PC-9 (cell line): ENCODE measurements around the gene C10orf143. TPM values are rescaled to one million over a fixed set of nuclear protein-coding genes. Genes with fewer than 3 reads are reported as not detected.

ENCODE experiments used
- BruUV-seq: library from RNA; stranded (reverse); fragments of 400-500 nt; replicated peaks from 2 replicates; lab custom pipeline; 2021; lab: Mats Ljungman, UMichigan
- CTCF ChIA-PET: fragments of 300-600 bp; sonication (Branson Sonifier 250); formaldehyde crosslinking; loops from one replicate; lab custom pipeline; 2022; ENCODE audit warnings: antibody characterized with exemption; lab: Charles Lee
- POLR2A ChIA-PET: fragments of 300-600 bp; sonication (Branson Sonifier 250); formaldehyde crosslinking; loops from one replicate; lab custom pipeline; 2022; ENCODE audit warnings: antibody characterized with exemption; ENCODE audit not compliant: unreplicated experiment; lab: Charles Lee
- DNase-seq, 2 experiments: peaks; one replicate each; pipeline versions ENCODE4 v3.0.0 to v3.0.0-alpha.2; 2015 to 2022; ENCODE audit warnings: mixed read lengths in 1 of 2
- H2AFZ ChIP-seq: fragments of 200-600 bp; sonication (generic); 2 replicates; pipeline ENCODE4 v1.8.1; 2017; ENCODE audit warnings: antibody characterized with exemption
- H3F3A ChIP-seq: fragments of 200-600 bp; sonication (generic); 2 replicates; pipeline ENCODE4 v1.8.1; 2017; ENCODE audit warnings: antibody characterized with exemption, mild to moderate bottlenecking, low read depth; ENCODE audit not compliant: insufficient read depth
- H3K27ac ChIP-seq: fragments of 200-600 bp; sonication (generic); 2 replicates; pipeline ENCODE4 v1.6.1; 2016; ENCODE audit warnings: mixed run types
- H3K27me3 ChIP-seq: fragments of 200-600 bp; sonication (generic); 2 replicates; pipeline ENCODE4 v1.6.1; 2016; ENCODE audit warnings: low read depth, mixed run types; ENCODE audit not compliant: insufficient read depth
- H3K36me3 ChIP-seq: fragments of 200-600 bp; sonication (generic); 2 replicates; pipeline ENCODE4 v1.6.1; 2016; ENCODE audit warnings: low read depth, mixed run types
- H3K4me1 ChIP-seq: fragments of 200-600 bp; sonication (generic); replicated peaks from 2 replicates; pipeline ENCODE4 v1.6.1; 2016; ENCODE audit warnings: mixed run types; ENCODE audit not compliant: insufficient read depth
- H3K4me2 ChIP-seq: fragments of 200-600 bp; sonication (generic); 2 replicates; pipeline ENCODE4 v1.6.1; 2017; ENCODE audit warnings: mixed run types
- H3K4me3 ChIP-seq: fragments of 200-600 bp; sonication (generic); 2 replicates; pipeline ENCODE4 v1.6.1; 2016; ENCODE audit warnings: mixed run types
- H3K79me2 ChIP-seq: fragments of 200-600 bp; sonication (generic); 2 replicates; pipeline ENCODE4 v1.6.1; 2017; ENCODE audit warnings: low read depth, mixed run types
- H3K9me2 ChIP-seq: fragments of 200-600 bp; sonication (generic); 2 replicates; pipeline ENCODE4 v1.8.1; 2017; ENCODE audit warnings: mild to moderate bottlenecking; ENCODE audit not compliant: insufficient read depth
- H3K9me3 ChIP-seq: fragments of 200-600 bp; sonication (generic); 2 replicates; pipeline ENCODE4 v1.8.1; 2016; ENCODE audit warnings: low read depth; ENCODE audit not compliant: insufficient read depth
- H4K20me1 ChIP-seq: fragments of 200-600 bp; sonication (generic); 2 replicates; pipeline ENCODE4 v1.8.1; 2017; ENCODE audit not compliant: insufficient read depth
- CTCF ChIP-seq: fragments of 200-600 bp; sonication (generic); conservative IDR thresholded peaks from 2 replicates; pipeline ENCODE4 v1.6.1; 2017; ENCODE audit warnings: mixed run types, antibody characterized with exemption, mild to moderate bottlenecking, moderate library complexity
- EZH2 ChIP-seq: fragments of 200-600 bp; sonication (generic); IDR thresholded peaks from 2 replicates; pipeline ENCODE4 v1.8.0; 2017; ENCODE audit warnings: antibody characterized with exemption, low read depth
- intact Hi-C: fragments of 100-400 bp; cut with micrococcal nuclease; formaldehyde crosslinking; loops from one replicate; pipeline ENCODE4 v1.10.0; 2022; ENCODE audit not compliant: unreplicated experiment
- total RNA-seq: library from RNA; stranded (reverse); gene quantifications from 2 replicates; pipeline ENCODE4 v1.2.3, GENCODE V29; 2021

Gene C10orf143
- total RNA-seq, 1 experiment from 2014 or later, result 2.8 TPM

DNA sequence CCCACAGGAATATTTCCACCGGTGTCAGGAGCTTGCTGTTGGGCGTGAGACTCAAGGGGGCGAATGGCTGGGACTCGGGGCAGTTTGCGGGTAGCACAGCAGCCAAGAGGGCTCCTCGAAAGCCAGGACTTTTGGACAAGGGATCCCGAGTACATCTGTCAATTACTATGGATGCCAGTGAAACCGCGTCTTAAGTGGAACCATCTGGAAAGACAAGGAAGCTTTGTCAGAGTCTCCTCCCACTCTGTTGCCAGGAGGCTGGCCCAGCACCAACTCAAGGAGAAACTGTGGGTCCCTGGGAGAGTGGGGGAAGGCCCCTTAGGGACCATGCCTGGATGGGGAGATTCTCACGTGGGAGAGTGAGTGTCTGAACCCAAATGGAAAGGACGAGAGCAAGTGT lies 57.1 kb downstream of the C10orf143 start:
- POLR2A ChIA-PET, result no interaction called here
- no peaks in the 10 kb centered on the region for H3K9me2 ChIP-seq
- H3K4me1 ChIP-seq, result no peaks in the 10 kb centered on the region
- TF ChIP-seq EZH2 (no peak), CTCF (no peak)
- no peak for DNase-seq
- no peak overlapping the region for H3K4me3 ChIP-seq
- H3K36me3 ChIP-seq, result no peaks in the 10 kb centered on the region
- H3K27ac ChIP-seq, result no peak overlapping the region
- BruUV-seq, result no TSS peak
- H3K9me3 ChIP-seq, result no peaks in the 10 kb centered on the region
- H3F3A ChIP-seq, result no peaks in the 10 kb centered on the region
- intact Hi-C loops, result no loop called here
- no peaks in the 10 kb centered on the region for H3K79me2 ChIP-seq
- CTCF ChIA-PET, result no interaction called here
- no peak overlapping the region for H2AFZ ChIP-seq
- H3K4me2 ChIP-seq, result no peak overlapping the region
- no peaks in the 10 kb centered on the region for H3K27me3 ChIP-seq
- H4K20me1 ChIP-seq, result no peaks in the 10 kb centered on the region

DNA sequence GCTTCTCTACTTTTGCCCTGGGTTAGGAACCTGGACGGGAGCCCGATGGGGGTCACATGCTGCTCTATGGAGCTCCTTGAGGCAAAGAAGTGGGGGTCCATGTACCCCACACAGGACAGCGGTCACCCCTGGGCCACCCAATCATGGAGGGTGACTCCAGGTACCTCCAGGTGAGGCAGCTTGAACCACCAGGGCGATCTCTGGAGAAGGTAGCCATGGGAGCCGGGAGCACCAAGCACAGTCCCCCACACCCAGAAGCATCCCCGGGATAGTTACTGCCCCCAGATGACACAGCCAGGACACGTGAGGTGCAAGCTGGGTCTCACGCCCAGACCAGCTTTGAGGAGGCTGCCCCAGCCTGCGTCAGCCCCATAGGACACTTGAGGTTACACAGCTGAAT lies 58.4 kb downstream of the C10orf143 start:
- ChIA-PET CTCF (no interaction called here), POLR2A (no interaction called here)
- BruUV-seq, result no TSS peak
- Histone ChIP-seq H2AFZ (no peak overlapping the region), H3K27me3 (no peaks in the 10 kb centered on the region), H3K9me2 (no peaks in the 10 kb centered on the region), H3K36me3 (no peaks in the 10 kb centered on the region), H3F3A (no peaks in the 10 kb centered on the region), H3K9me3 (no peaks in the 10 kb centered on the region), H4K20me1 (no peaks in the 10 kb centered on the region), H3K27ac (no peak overlapping the region), H3K4me1 (no peaks in the 10 kb centered on the region), H3K79me2 (no peaks in the 10 kb centered on the region), H3K4me2 (no peak overlapping the region), H3K4me3 (no peak overlapping the region)
- no peak for DNase-seq
- TF ChIP-seq CTCF (no peak), EZH2 (no peak)
- intact Hi-C loops, result no loop called here

DNA sequence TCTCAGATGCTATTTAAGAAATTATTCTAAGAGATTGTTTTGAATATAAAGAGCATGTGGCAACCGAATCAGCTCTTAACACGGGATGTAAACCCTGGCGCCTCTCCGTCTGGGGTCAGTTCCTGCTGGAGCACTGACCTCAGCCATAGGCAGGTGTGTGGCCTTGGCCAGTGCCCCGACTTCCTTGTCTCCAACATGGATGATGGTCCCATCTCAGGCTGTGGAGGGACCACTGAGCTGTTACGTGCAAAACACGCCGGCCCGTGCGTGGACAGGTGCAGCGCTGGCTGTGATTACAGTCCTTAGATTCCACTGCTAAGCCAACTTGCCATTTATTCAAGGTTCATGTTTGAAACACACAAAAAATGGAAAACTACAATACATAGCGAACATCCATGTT lies 59.9 kb downstream of the C10orf143 start:
- TF ChIP-seq CTCF (no peak), EZH2 (no peak)
- Histone ChIP-seq H3K79me2 (no peaks in the 10 kb centered on the region), H3F3A (no peaks in the 10 kb centered on the region), H3K4me3 (no peak overlapping the region), H3K9me3 (no peaks in the 10 kb centered on the region), H4K20me1 (no peaks in the 10 kb centered on the region), H3K9me2 (no peaks in the 10 kb centered on the region), H3K36me3 (no peaks in the 10 kb centered on the region), H3K4me1 (no peaks in the 10 kb centered on the region), H3K27me3 (no peaks in the 10 kb centered on the region), H2AFZ (no peak overlapping the region), H3K27ac (no peak overlapping the region), H3K4me2 (no peak overlapping the region)
- ChIA-PET POLR2A (no interaction called here), CTCF (no interaction called here)
- intact Hi-C loops, result no loop called here
- no TSS peak for BruUV-seq
- DNase-seq, result no peak
